ENCODE data around the gene RNFT1. TPM values are rescaled to one million over a fixed set of nuclear protein-coding genes. Genes with fewer than 3 reads are reported as not detected.
"Not testable (repeated sequence)": the region's sequence is repeated elsewhere in the genome, so short reads cannot be mapped to it uniquely, and the experiment has no call there.

The RNFT1 gene
- total and polyA plus RNA-seq, 4 experiments from 2014 or later = 23.2 to 40.3 (median 35.1) TPM

DNA sequence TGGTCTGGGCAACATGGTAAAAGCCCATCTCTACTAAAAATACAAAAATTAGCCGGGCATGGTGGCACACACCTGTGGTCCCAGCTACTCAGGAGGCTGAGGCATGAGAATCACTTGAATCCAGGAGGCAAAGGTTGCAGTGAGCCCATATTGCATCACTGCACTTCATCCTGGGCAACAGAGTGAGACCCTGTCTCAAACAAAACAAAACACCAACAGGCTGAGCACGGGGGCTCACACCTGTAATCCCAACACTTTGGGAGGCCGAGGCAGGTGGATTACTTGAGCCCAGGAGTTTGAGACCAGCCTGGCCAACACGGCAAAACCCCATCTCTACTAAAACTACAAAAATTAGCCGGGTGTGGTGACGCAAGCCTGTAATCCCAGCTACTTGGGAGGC, 10.6 kb upstream of the RNFT1 start:
- H3K27me3 Mint-ChIP-seq; H3K27ac ChIP-seq (ENCODE audit: low read depth, low read length); CTCF ChIA-PET (ENCODE audit: partially characterized antibody); POLR2A ChIA-PET (ENCODE audit: partially characterized antibody); H3K9me3 Mint-ChIP-seq; H3K4me1 Mint-ChIP-seq; H3K27me3 ChIP-seq (ENCODE audit: insufficient read depth, low read length); H3K4me3 ChIP-seq (ENCODE audit: low read length in 2 of 2); H3K4me1 ChIP-seq (ENCODE audit: insufficient read depth, low read length); H3K9me3 ChIP-seq (ENCODE audit: control insufficient read depth in 1 of 2, low read length in 2 of 2); H3K36me3 ChIP-seq (ENCODE audit: insufficient read depth, low read length); H3K36me3 Mint-ChIP-seq; intact Hi-C loops (cut with micrococcal nuclease); H3K4me3 Mint-ChIP-seq; H3K27ac Mint-ChIP-seq: not testable (repeated sequence)
- peak in 1 of 5 donors; percentile 20 for DNase-seq

DNA sequence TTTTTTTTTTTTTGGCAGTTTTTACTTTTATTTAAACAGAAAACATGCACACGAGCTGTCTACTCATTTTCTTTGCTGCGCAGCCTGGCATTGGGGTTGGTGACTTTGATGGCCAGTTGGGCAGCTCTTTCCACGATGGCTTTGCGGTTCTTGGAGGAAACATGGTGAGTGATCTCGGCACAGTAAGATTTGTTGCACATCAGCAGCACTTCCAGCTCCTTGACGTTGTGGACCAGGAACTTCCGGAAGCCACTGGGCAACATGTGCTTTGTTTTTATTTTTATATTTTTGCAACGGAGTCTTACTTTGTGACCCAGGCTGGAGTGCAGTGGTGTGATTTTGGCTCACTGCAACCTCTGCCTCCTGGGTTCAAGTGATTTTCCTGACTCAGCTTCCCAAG, 8.9 kb upstream of the RNFT1 start:
- H3K27ac ChIP-seq (ENCODE audit: low read depth, low read length); CTCF ChIA-PET (ENCODE audit: partially characterized antibody); intact Hi-C loops (cut with micrococcal nuclease); H3K9me3 Mint-ChIP-seq; H3K4me1 Mint-ChIP-seq; POLR2A ChIA-PET (ENCODE audit: partially characterized antibody); H3K27me3 ChIP-seq (ENCODE audit: insufficient read depth, low read length); DNase-seq; H3K4me1 ChIP-seq (ENCODE audit: insufficient read depth, low read length); H3K4me3 ChIP-seq (ENCODE audit: low read length in 2 of 2); H3K36me3 ChIP-seq (ENCODE audit: insufficient read depth, low read length); H3K27ac Mint-ChIP-seq; H3K27me3 Mint-ChIP-seq; H3K36me3 Mint-ChIP-seq; H3K4me3 Mint-ChIP-seq; H3K9me3 ChIP-seq (ENCODE audit: control insufficient read depth in 1 of 2, low read length in 2 of 2): not testable (repeated sequence)

DNA sequence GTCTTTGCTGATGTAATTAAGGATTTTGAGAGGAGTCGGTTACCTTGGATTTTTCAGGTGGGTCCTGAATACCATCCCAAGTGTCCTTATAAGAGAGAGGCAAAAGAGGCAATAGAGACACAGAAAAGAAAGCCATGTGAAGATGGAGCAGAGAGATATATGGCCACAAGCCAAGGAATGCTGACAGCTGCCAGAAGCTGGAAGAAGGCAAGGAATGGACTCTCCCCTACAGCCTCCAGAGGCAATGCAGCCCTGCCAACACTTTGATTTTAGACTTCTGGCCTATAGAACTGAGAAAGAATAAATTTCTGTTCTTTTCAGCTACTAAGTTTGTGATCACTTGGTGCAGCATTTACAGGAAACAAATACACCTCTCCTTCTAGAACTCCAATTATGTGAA, 8.2 kb upstream of the RNFT1 start:
- Mint-ChIP-seq H3K36me3 (no peaks in the 10 kb centered on the region), H3K4me3 (no peak overlapping the region), H3K27ac (no peak overlapping the region), H3K4me1 (no peaks in the 10 kb centered on the region), H3K9me3 (no peaks in the 10 kb centered on the region), H3K27me3 (no peaks in the 10 kb centered on the region)
- Histone ChIP-seq H3K36me3 (ENCODE audit: insufficient read depth, low read length) (no peaks in the 10 kb centered on the region), H3K9me3 (ENCODE audit: control insufficient read depth in 1 of 2, low read length in 2 of 2) (no peaks in the 10 kb centered on the region), H3K27ac (ENCODE audit: low read depth, low read length) (no peak overlapping the region), H3K4me1 (ENCODE audit: insufficient read depth, low read length) (no peaks in the 10 kb centered on the region), H3K27me3 (ENCODE audit: insufficient read depth, low read length) (no peaks in the 10 kb centered on the region), H3K4me3 (ENCODE audit: low read length in 2 of 2) (no peak overlapping the region)
- ChIA-PET CTCF (ENCODE audit: partially characterized antibody) (no interaction called here), POLR2A (ENCODE audit: partially characterized antibody) (no interaction called here)
- intact Hi-C loops (cut with micrococcal nuclease) = no loop called here
- no peak for DNase-seq

DNA sequence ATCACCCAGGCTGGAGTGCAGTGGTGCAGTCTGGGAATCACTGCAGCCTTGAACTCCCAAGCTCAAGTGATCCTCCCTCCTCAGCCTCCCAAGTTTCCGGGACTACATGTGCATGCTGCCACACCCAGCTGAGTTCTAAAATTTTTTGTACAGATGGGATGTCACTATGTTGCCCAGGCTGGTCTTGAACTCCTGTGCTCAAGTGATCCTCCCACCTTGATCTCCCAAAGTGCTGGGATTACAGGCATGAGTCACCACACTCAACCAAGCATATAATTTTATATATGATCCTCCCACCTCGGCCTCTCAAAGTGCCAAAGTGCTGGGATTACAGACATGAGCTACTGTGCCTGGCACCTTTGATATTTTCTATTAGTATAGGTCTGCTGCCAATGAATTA, 7.2 kb upstream of the RNFT1 start:
- H3K27me3 ChIP-seq (ENCODE audit: insufficient read depth, low read length); H3K27me3 Mint-ChIP-seq; CTCF ChIA-PET (ENCODE audit: partially characterized antibody); POLR2A ChIA-PET (ENCODE audit: partially characterized antibody); H3K9me3 Mint-ChIP-seq; H3K4me1 Mint-ChIP-seq; H3K27ac Mint-ChIP-seq; H3K4me3 ChIP-seq (ENCODE audit: low read length in 2 of 2); DNase-seq; H3K36me3 ChIP-seq (ENCODE audit: insufficient read depth, low read length); H3K4me1 ChIP-seq (ENCODE audit: insufficient read depth, low read length); H3K9me3 ChIP-seq (ENCODE audit: control insufficient read depth in 1 of 2, low read length in 2 of 2); H3K4me3 Mint-ChIP-seq; H3K27ac ChIP-seq (ENCODE audit: low read depth, low read length); H3K36me3 Mint-ChIP-seq; intact Hi-C loops (cut with micrococcal nuclease): not testable (repeated sequence)

DNA sequence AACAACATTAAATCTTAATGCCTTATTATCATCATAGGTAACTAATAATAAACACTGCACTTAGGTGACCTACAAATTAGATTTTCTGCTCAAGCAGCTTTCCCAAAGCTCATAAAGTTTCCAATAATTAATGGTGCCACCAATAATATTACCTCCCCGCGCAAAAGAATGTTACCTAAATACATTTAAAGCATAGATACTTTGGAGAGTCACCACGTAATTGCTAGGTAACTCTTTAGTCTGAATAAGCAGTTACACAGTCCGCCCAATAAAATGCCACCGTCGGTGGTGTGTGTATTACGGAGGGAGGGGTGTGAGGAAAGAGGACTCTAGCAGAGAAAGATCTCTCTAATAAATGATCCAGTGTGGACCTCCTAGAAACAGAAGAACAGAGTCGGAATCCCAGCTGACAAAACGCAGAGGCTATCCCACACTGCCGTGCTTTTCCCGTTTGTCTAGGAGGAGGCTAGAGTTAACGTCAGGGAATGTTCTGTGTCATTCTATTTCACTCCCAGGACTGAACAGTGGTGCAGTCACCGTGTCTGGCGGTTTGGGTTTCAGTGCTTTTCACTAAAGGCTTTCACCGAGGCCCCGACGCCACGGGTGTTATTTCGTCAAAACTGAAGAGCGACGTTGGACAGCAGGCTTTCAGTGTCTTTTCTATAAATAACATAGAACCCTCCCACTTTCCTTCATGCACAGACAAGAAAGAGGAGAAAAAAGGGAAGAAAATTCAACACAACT, 630 bp downstream of the RNFT1 start:
- Histone ChIP-seq H3K27me3 (ENCODE audit: insufficient read depth, low read length) (no peaks in the 10 kb centered on the region), H3K4me1 (ENCODE audit: insufficient read depth, low read length) (peaks cover 25% of the 10 kb centered on the region), H3K9me3 (ENCODE audit: control insufficient read depth in 1 of 2, low read length in 2 of 2) (no peaks in the 10 kb centered on the region), H3K27ac (ENCODE audit: low read depth, low read length) (peak overlapping the region; percentile 83), H3K4me3 (ENCODE audit: low read length in 2 of 2) (peak overlapping the region; percentile 80 to 90), H3K36me3 (ENCODE audit: insufficient read depth, low read length) (no peaks in the 10 kb centered on the region)
- Mint-ChIP-seq H3K4me1 (peaks cover 14 to 32% (median 24%) of the 10 kb centered on the region in 4 donors), H3K4me3 (peak overlapping the region; percentile 93 to 98 (median 94)), H3K9me3 (no peaks in the 10 kb centered on the region), H3K27me3 (no peaks in the 10 kb centered on the region), H3K27ac (peak overlapping the region; percentile 90 to 99 (median 98)), H3K36me3 (peaks cover 10 to 22% of the 10 kb centered on the region in 2 donors)
- POLR2A ChIA-PET (ENCODE audit: partially characterized antibody) = interaction anchor here (0.5 to 4.5 kb wide), 17 partner anchors 8 to 1468 kb away, joined by 3 to 27 read pairs (median 5); partner anchors contain the start of genes APPBP2, BCAS3, DHX40 and PTRH2
- intact Hi-C loops (cut with micrococcal nuclease) = loop anchor here (1.0 kb wide), 1 partner anchor 71 kb away; the partner anchor contains the start of gene RPS6KB1
- peak in 2 of 5 donors; percentile 3 to 62 for DNase-seq
- CTCF ChIA-PET (ENCODE audit: partially characterized antibody) = interaction anchor here (1.3 to 2.5 kb wide), 2 partner anchors 49 to 211 kb away, joined by 3 to 10 read pairs; no protein-coding TSS in a partner anchor

DNA sequence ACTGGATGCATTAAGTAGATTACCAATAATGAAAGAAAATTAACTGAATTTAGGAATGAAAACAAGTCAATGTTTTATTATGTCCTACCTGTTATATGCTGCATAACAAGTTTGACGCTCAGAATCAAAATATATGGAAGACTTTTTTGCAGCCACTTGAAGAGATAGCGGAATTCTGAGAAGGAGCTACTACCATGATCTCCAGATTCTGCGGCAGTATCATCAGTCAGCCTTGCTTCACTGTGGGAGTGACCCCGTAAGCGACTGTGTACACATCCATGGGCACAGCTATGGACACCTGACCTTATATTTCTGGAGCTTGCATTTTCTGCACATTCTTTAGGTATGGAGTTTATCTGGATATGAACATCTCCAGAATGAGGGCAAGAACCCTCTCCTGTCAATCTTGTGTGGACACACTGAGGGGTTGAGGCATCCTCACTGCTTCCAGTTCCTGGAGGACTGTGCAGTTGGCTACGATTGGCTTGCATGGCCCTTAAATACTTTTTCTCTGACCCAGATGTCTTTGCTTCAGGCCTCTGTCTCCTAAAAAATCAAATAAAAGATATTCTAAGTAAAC, 1.7 kb downstream of the RNFT1 start:
- H3K9me3 Mint-ChIP-seq = no peaks in the 10 kb centered on the region
- POLR2A ChIA-PET (ENCODE audit: partially characterized antibody) = interaction anchor here (4.5 kb wide), 1 partner anchor 70 kb away, joined by 27 read pairs; the partner anchor contains the start of genes RPS6KB1 and TUBD1
- Histone ChIP-seq H3K4me3 (ENCODE audit: low read length in 2 of 2) (no peak overlapping the region), H3K27ac (ENCODE audit: low read depth, low read length) (no peak overlapping the region), H3K9me3 (ENCODE audit: control insufficient read depth in 1 of 2, low read length in 2 of 2) (no peaks in the 10 kb centered on the region), H3K27me3 (ENCODE audit: insufficient read depth, low read length) (no peaks in the 10 kb centered on the region), H3K36me3 (ENCODE audit: insufficient read depth, low read length) (no peaks in the 10 kb centered on the region), H3K4me1 (ENCODE audit: insufficient read depth, low read length) (peaks cover 25% of the 10 kb centered on the region)
- CTCF ChIA-PET (ENCODE audit: partially characterized antibody) = interaction anchor here (2.0 kb wide), 1 partner anchor 74 kb away, joined by 6 read pairs; no protein-coding TSS in a partner anchor
- H3K4me1 Mint-ChIP-seq = peaks cover 19 to 35% (median 27%) of the 10 kb centered on the region in 4 donors
- no peak for DNase-seq
- H3K36me3 Mint-ChIP-seq = peaks cover 13 to 31% of the 10 kb centered on the region in 2 donors
- peak overlapping the region in 3 of 7 donors; percentile 29 to 90 (median 72) for H3K27ac Mint-ChIP-seq
- H3K4me3 Mint-ChIP-seq = peak overlapping the region in 6 of 8 donors; percentile 69 to 98 (median 94)
- intact Hi-C loops (cut with micrococcal nuclease) = no loop called here
- H3K27me3 Mint-ChIP-seq = no peaks in the 10 kb centered on the region

DNA sequence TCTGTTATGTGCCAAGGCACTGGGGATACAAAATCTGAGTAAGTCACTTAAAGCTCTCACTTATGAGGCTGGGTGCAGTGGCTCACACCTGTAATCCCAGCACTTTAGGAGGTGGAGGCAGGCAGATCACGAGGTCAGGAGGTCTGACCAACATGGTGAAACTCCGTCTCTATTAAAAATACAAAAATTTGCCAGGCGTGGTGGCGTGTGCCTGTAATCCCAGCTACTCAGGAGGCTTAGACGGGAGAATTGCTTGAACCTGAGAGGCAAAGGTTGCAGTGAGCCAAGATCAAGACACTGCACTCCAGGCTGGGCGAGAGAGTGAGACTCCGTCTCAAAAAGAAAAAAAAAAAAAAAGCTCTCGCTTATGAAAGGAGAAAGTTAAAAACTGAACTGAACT, 5.0 kb downstream of the RNFT1 start:
- H3K27ac Mint-ChIP-seq; POLR2A ChIA-PET (ENCODE audit: partially characterized antibody); H3K4me3 ChIP-seq (ENCODE audit: low read length in 2 of 2); H3K27me3 ChIP-seq (ENCODE audit: insufficient read depth, low read length); H3K27ac ChIP-seq (ENCODE audit: low read depth, low read length); H3K36me3 ChIP-seq (ENCODE audit: insufficient read depth, low read length); intact Hi-C loops (cut with micrococcal nuclease); H3K9me3 Mint-ChIP-seq; H3K9me3 ChIP-seq (ENCODE audit: control insufficient read depth in 1 of 2, low read length in 2 of 2); H3K27me3 Mint-ChIP-seq; DNase-seq: not testable (repeated sequence)
- peak overlapping the region in 1 of 8 donors; percentile 39 for H3K4me3 Mint-ChIP-seq
- H3K4me1 ChIP-seq (ENCODE audit: insufficient read depth, low read length) = peaks cover 20% of the 10 kb centered on the region
- H3K36me3 Mint-ChIP-seq = peaks cover 16 to 55% of the 10 kb centered on the region in 2 donors
- peaks cover 16 to 30% (median 23%) of the 10 kb centered on the region in 4 donors for H3K4me1 Mint-ChIP-seq
- CTCF ChIA-PET (ENCODE audit: partially characterized antibody) = interaction anchor here (0.5 to 0.8 kb wide), 2 partner anchors 45 to 215 kb away, joined by 3 read pairs; no protein-coding TSS in a partner anchor

All from CD4-positive, alpha-beta memory T cell (primary cell).